KOPT-K1 (cell line): Measurements from ENCODE around the gene GPR157.
"Not testable (repeated sequence)": the region's sequence is repeated elsewhere in the genome, so short reads cannot be mapped to it uniquely, and the experiment has no call there.

Experiments
- H3K27ac ChIP-seq: fragments of 200-600 bp; sonication (generic); 2 replicates; pipeline ENCODE4 v1.5.1; 2016; ENCODE audit warnings: antibody characterized with exemption, mild to moderate bottlenecking, low read depth, low read length; ENCODE audit not compliant: poor library complexity, severe bottlenecking
- H3K36me3 ChIP-seq: fragments of 200-600 bp; sonication (generic); 2 replicates; pipeline ENCODE4 v1.5.1; 2017; ENCODE audit warnings: antibody characterized with exemption, mild to moderate bottlenecking, low read length, moderate library complexity; ENCODE audit not compliant: insufficient read depth
- H3K9me3 ChIP-seq: fragments of 200-600 bp; sonication (generic); 2 replicates; pipeline ENCODE4 v1.5.1; 2017; ENCODE audit warnings: antibody characterized with exemption, low read length, mild to moderate bottlenecking; ENCODE audit not compliant: insufficient read depth, poor library complexity, severe bottlenecking

The GPR157 gene, protein sequence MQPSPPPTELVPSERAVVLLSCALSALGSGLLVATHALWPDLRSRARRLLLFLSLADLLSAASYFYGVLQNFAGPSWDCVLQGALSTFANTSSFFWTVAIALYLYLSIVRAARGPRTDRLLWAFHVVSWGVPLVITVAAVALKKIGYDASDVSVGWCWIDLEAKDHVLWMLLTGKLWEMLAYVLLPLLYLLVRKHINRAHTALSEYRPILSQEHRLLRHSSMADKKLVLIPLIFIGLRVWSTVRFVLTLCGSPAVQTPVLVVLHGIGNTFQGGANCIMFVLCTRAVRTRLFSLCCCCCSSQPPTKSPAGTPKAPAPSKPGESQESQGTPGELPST

DNA sequence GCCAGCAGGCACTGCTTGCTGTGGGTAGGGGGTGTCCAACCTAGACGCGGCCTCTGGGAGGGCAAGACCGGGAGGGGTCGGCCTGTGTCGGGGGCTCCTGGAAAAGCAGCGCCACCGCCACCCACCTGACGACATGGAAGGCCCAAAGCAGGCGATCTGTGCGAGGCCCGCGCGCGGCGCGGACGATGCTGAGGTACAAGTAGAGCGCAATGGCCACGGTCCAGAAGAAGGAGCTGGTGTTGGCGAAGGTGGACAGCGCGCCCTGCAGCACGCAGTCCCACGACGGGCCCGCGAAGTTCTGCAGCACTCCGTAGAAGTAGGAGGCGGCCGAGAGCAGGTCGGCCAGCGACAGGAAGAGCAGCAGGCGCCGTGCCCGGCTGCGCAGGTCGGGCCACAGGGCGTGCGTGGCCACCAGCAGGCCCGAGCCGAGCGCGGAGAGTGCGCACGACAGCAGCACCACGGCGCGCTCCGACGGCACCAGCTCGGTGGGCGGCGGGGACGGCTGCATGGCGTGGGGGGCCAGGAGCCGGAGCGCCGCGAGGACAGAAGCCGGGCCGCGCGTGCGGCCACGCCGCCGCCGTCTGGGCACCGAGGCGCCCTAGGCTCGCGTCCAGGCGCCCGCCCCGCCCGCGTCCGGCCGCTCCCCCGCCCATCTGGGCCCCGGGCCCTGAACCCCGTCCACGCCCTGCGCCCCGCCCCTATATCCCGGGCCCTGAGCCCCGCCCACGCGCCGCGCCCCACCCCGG lies at the start of gene GPR157:
TSS of gene GPR157 (minus strand) at position 583 of the 746 bp plus-strand sequence. CDS start at position 508, 75 bp downstream.
- no peaks in the 10 kb centered on the region for H3K36me3 ChIP-seq
- no peaks in the 10 kb centered on the region for H3K9me3 ChIP-seq
- peak within 1 kb of the TSS; percentile 56 for H3K27ac ChIP-seq

DNA sequence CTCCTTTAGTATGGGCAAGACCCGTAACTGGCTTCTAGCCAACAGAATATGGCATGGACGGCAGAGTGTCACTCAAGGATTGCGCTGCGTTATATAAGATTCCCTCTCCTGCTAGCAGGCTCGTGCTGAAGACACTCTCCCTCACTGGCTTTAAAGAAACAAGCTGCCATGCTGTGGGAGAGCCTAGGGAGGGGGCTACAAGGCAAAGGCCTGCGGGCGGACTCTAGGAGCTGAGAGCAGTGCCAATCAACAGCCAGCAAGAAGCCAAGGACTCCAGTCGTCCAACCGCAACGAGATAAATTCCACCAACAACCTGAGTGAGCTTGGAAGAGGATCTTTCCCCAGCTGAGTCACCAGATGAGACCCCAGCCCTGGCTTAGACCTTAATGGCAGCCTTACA lies 45.9 kb upstream of the GPR157 start:
- H3K27ac ChIP-seq: no peak overlapping the region
- no peaks in the 10 kb centered on the region for H3K36me3 ChIP-seq
- H3K9me3 ChIP-seq: no peaks in the 10 kb centered on the region

DNA sequence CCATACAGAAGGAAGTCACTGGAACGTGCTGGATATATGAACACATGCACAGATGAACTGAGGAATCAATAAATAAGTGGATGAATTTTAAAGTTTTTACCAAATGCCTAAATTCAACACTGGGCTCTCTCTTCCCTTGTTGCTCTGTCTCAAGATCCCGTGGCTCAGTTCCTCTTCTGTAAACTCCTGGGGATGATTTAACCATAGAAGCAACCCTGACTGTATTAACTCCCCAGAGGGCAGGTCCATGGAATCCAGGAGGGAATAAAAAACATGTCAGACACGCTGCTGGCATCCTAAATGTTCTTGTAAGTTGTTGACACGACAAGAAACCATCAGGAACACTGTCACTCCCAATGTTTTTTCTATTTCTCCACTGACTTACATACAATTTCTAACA lies 45.3 kb upstream of the GPR157 start:
- no peaks in the 10 kb centered on the region for H3K36me3 ChIP-seq
- H3K27ac ChIP-seq: no peak overlapping the region
- H3K9me3 ChIP-seq: no peaks in the 10 kb centered on the region

DNA sequence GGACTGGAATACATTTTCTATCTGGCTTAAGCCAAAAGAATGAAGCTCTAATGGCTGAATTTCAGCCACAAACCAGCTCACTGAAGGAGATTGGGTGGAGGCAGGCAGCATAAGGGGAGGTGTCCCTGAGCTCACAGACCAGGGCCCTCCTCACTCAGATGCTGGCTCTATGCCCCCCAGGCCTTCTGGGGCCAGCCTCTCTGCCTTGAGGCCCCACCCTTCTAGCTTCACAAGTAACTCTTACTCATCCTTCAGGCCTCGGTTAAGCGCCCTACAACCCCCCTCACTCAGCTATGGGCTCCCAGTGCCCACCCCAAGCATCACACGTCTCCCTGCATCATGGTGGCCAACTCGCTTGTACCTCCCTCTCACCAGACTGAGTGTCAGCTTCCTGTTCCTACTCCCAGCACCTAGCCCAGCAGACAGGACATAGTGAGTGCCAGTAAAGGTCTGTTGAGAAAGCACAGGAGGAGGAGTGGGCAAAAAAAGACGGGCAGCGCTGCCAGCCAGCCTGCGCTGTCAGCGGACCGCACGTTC lies 40.8 kb upstream of the GPR157 start:
- H3K36me3 ChIP-seq: no peaks in the 10 kb centered on the region

DNA sequence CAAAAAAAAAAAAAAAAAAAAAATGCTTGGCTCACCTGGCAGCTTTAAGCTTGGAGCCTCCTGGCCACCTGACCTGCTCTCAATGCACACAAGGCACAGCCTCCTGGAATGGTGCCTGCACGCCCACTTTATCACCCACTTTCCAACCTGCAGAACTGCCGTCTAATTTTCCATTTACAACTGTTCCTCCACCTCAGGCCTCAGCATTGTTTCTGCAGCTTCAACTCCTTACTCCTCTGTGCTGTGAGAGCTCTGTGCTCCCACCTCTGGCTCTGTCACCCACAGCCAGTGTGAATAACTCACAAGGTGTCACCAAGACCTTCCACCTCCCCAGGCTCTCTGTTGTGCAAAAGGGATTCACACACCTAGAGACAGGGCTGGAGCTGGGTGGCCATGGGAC lies 38.7 kb upstream of the GPR157 start:
- no peaks in the 10 kb centered on the region for H3K9me3 ChIP-seq
- no peaks in the 10 kb centered on the region for H3K36me3 ChIP-seq
- H3K27ac ChIP-seq: no peak overlapping the region

More for the DNA sequence above, 40.8 kb upstream of the GPR157 start:
- Histone ChIP-seq H3K9me3 (no peaks in the 10 kb centered on the region), H3K27ac (no peak overlapping the region)

DNA sequence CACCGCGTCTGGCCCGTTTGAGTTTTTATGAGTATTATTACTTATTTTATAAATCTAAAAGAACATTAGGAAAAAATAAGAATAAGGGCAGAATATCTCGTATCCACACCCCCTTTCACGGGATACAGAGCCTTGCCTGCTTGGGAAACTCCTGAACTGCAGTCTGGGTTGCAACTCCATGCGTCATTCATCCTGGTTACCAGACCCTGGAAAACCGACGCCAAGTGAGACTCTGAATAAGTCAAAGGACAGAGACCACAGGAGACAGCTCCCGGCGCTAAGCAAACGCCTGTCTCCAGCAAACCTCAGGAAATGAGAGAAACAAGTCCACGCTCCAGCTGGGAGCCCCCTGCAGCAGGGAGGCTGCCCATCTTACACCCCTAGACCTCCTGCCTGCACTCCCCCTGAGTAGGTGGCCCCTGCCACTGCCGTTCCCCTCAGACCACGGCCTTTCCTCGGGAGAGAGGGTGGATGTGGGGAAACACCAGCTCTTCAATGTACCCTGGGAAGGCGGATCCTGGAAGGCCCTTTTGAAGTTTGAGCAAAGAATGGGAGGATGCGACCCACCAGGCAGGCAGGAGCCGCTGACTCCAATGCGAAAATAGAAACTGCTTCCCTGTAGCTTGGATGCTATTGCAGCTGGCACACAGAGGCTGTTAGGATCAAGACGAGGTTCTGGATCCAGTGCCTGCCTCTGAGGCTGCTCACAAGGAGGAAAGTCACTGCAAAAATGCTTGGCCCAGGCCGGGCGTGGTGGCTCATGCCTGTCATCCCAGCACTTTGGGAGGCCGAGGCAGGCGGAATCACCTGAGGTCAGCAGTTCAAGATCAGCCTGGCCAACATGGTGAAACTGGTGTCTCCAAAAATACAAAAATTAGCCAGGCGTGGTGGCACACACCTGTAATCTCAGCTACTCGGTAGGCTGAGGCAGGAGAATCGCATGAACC lies 37.7 kb upstream of the GPR157 start:
- Histone ChIP-seq H3K9me3 (no peaks in the 10 kb centered on the region), H3K36me3 (no peaks in the 10 kb centered on the region), H3K27ac (no peak overlapping the region)

DNA sequence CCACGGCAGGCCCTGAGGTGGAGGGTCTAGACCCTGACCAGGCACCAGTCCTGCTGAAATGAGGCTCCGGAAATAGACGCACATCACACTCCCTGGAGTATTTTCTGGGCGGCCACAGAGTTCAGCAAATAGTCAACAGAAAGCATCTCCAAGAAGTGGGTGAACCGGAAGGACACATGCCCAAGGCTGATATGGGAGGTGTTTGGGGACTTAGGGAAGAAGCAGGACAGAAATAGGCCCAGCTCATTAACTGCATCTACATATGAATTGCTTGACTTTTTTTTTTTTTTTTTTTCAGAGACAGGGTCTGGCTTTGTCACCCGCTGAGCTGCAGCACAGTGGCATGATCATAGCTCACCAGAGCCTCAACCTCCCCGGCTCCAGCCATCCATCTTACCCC lies 36.5 kb upstream of the GPR157 start:
- Histone ChIP-seq H3K9me3 (no peaks in the 10 kb centered on the region), H3K27ac (no peak overlapping the region), H3K36me3 (no peaks in the 10 kb centered on the region)

DNA sequence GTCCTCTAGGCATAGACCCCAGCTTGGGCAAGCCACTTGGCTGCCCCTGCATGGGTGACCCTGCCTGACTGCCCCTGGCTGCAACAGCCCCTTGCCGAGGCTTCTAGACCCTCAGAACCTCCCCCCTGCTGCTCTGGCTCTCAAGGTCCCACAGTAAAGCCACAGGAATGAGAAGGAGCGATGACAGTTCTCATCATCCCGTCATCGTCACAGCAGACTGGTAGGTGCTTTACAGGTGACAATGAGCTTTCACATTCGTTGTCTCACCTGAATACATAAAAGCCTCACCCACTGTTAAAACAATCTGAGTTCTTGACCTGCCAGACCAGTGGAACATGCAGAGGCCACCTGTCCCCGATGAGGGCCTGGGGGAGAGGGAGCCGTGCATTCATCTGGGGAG lies 36.0 kb upstream of the GPR157 start:
- Histone ChIP-seq H3K36me3 (no peaks in the 10 kb centered on the region), H3K9me3 (no peaks in the 10 kb centered on the region), H3K27ac (no peak overlapping the region)

DNA sequence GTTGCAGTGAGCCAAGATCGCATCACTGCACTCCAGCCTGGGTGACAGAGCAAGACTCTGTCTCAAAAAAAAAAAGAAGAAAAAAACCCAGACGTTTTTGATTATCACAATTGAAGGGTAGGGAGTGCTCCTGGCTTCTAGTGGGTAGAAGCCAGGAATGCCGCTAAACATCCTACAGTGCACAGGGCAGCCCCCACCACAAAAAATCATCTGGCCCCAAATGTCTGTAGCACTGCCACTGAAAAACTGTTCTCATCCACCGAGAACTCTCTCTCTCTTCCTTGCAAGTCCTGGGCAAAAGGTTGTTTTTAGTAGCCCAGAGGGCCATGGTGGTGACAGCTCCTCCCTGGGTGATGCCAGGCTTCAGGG lies 35.6 kb upstream of the GPR157 start:
- Histone ChIP-seq H3K27ac (no peak overlapping the region), H3K36me3 (no peaks in the 10 kb centered on the region), H3K9me3 (no peaks in the 10 kb centered on the region)

DNA sequence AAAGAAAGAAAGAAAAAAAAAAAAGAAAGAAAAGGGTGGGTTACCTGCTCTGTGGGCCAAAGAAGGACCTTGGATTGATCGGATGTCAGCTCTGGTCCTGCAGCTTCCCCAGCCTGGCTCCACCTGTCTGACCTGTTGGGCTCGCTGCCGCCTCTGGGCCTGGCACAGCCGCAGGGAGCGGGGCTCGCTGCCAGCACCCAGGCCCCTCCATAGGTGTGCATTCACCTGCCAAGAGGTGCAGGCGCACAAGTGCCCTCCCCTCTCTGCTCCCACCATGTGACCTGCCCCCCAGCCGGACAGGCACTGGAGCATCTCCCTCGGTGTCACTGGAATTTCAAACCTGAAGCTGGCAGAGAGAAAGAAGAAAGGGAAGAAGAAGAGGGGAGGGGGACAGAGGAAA lies 33.1 kb upstream of the GPR157 start:
- H3K9me3 ChIP-seq: no peaks in the 10 kb centered on the region
- no peak overlapping the region for H3K27ac ChIP-seq
- H3K36me3 ChIP-seq: no peaks in the 10 kb centered on the region

DNA sequence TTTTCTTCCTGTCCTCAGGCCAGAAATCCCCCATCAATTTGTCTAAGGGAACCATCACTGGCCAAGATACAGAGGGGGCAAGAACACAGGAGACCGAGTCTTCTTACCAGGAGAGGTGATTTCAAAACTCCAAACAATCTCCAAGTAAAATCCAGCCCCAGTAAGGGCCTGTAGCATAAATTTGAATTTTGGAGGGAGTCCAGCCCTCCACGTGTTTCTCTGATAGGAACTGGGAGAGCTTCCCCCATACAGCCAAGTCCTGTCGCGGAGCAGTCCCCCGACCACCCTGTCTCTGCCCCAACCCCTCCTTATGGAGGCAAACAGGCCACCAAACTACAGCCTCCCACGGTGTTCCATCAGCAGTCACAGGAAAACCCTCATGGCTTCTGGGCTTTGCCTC lies 32.4 kb upstream of the GPR157 start:
- Histone ChIP-seq H3K36me3 (no peaks in the 10 kb centered on the region), H3K9me3 (no peaks in the 10 kb centered on the region), H3K27ac (no peak overlapping the region)

DNA sequence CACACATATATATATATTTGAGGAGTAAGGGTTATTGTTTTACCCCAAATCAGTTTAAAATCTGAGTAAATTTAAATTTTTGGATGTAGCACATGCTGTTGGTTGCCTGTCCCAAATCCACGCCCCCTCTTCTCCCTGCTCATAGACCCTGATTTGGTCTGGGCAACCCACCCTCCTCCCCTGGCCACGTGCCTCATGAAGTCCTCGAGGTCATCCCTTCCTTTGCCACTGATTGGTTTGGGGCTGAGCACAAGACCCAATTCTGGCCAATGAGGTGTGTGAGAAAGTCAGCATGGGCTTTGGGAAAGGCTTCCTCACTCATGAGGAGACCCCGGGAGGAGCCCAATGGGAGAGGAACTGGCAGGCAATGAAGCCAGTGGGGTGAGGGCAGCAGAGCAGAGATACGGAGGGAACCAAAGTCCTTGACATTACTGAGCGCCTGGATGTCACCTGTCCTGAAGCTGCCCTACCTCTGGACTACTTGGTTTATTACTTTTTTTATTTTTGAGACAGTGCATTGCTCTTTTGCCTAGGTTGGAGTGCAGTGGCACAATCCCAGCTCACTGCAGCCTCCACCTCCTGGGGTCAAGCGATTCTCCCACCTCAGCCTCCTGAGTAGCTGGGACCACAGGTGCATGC lies 31.3 kb upstream of the GPR157 start:
- Histone ChIP-seq H3K36me3 (no peaks in the 10 kb centered on the region), H3K27ac (no peak overlapping the region), H3K9me3 (no peaks in the 10 kb centered on the region)

DNA sequence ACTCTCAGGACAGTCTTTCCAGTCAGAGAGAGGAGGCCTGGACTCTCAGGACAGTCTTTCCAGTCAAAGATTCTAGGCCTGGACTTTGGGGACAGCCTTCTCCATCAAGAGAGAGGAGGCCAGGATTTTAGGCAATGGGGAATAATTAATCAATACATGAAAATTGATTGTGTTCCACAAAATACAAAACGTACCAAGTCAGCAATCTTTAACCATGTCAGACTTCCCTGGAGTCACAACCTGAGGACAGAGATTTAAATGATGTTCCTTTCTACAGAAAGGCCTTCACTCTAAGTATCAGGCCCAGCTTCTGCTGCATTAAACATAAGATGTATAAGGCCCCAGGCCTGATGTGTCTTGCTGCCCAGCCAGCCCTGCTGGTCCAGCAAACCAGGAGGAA lies 27.0 kb upstream of the GPR157 start:
- H3K36me3 ChIP-seq: no peaks in the 10 kb centered on the region
- no peaks in the 10 kb centered on the region for H3K9me3 ChIP-seq
- no peak overlapping the region for H3K27ac ChIP-seq

DNA sequence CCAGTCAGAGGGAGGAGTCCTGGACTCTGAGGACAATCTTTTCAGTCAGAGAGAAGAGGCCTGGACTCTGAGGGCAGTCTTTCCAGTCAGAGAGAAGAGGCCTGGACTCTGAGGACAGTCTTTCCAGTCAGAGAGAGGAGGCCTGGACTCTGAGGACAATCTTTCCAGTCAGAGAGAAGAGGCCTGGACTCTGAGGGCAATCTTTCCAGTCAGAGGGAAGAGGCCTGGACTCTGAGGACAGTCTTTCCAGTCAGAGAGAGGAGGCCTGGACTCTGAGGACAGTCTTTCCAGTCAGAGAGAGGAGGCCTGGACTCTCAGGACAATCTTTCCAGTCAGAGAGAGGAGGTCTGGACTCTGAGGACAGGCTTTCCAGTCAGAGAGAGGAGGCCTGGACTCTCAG lies 26.5 kb upstream of the GPR157 start:
- not testable (repeated sequence) for H3K36me3 ChIP-seq, H3K27ac ChIP-seq

More for the DNA sequence above, 26.5 kb upstream of the GPR157 start:
- not testable (repeated sequence) for H3K9me3 ChIP-seq
